Activated B cell treated with CpG ODN at 0.5 μM for 24 hours (primary cell): ENCODE measurements around the gene PHETA2. TPM values are rescaled to one million over a fixed set of nuclear protein-coding genes. Genes with fewer than 3 reads are reported as not detected.

Source experiments
- ATAC-seq: fragments of 200-7000 bp; cut with Tn5 transposase; one replicate; pipeline ENCODE4 v1.10.0; 2021; ENCODE audit warnings: low read depth, mild to moderate bottlenecking, moderate library complexity
- CTCF ChIA-PET: fragments of 350-600 bp; sonication (Branson Sonifier 250); formaldehyde crosslinking; loops from one replicate; lab custom pipeline; 2021; ENCODE audit warnings: antibody characterized with exemption; lab: Charles Lee
- POLR2A ChIA-PET: fragments of 350-600 bp; sonication (Branson Sonifier 250); formaldehyde crosslinking; loops from one replicate; lab custom pipeline; 2021; ENCODE audit warnings: antibody characterized with exemption; lab: Charles Lee
- DNase-seq: peaks from one replicate; pipeline ENCODE4 v3.0.0; 2022
- H3K27ac Mint-ChIP-seq: one replicate; pipeline ENCODE4 v1.8.0; 2020; ENCODE audit warnings: mixed read lengths
- H3K27me3 Mint-ChIP-seq: one replicate; pipeline ENCODE4 v1.8.0; 2021; ENCODE audit warnings: mixed read lengths
- H3K36me3 Mint-ChIP-seq: one replicate; pipeline ENCODE4 v1.8.0; 2021; ENCODE audit warnings: low read depth, mixed read lengths
- H3K4me1 Mint-ChIP-seq: one replicate; pipeline ENCODE4 v1.8.0; 2021; ENCODE audit warnings: mixed read lengths
- H3K4me3 Mint-ChIP-seq: one replicate; pipeline ENCODE4 v1.8.0; 2020; ENCODE audit warnings: mild to moderate bottlenecking, mixed read lengths
- H3K9me3 Mint-ChIP-seq: one replicate; pipeline ENCODE4 v1.8.0; 2020; ENCODE audit warnings: mixed read lengths
- intact Hi-C: fragments of 100-400 bp; cut with micrococcal nuclease; formaldehyde crosslinking; loops from one replicate; pipeline ENCODE4 v1.15.1; 2024
- total RNA-seq: library from RNA; stranded (reverse); gene quantifications from 2 replicates; pipeline ENCODE4 v1.2.3, GENCODE V29; 2022
- TF ChIP-seq, protein P1 (sequence below): fragments of 200-600 bp; IDR thresholded peaks from one replicate; pipeline ENCODE4 v1.8.0; 2022; ENCODE audit warnings: antibody characterized with exemption, mild to moderate bottlenecking

PHETA2 gene
- total RNA-seq, 1 donor from 2014 or later = 2.7 TPM

DNA sequence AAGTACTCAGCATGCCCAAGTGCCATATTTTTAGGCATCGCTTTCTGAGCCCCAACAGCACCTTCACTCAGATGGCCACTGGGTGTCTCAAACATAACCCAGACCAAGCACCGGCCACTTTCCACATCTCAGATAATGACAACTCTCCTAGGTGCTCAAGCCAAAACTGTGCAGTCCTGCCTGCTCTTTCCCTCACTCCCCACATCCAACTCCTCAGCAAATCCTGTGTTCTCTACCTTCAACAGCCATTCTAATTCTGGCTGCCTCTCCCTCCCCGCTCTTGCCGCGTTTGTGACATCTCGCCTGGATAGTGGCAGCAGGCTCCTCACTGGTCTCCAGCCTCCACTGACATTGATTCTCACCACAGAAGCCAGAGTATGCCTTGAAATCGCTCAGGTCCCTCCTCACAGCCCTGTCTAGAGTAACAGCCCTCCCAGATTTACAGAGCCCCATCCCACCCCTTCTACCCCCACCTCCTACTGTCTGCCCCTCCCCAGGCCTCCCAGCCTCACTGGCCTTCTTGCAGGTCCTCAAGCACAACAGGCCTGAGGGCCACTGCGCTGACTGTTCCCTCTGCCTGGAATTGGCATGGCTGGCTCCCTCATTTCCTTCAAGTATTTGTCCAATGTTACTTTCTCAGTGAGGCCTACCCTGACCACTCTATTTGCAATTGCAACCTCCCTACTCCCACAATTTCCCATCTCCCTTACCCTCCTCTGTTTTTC is 1.3 kb upstream of the PHETA2 start:
- Mint-ChIP-seq H3K4me3 (peak overlapping the region; percentile 75), H3K4me1 (peaks cover 32% of the 10 kb centered on the region), H3K36me3 (peaks cover 5% of the 10 kb centered on the region), H3K27me3 (no peaks in the 10 kb centered on the region), H3K9me3 (no peaks in the 10 kb centered on the region), H3K27ac (peak overlapping the region; percentile 18)
- POLR2A ChIA-PET = interaction anchor here (0.5 kb wide), 1 partner anchor 784 kb away, joined by 3 read pairs; no protein-coding TSS in a partner anchor
- DNase-seq (no peak), ATAC-seq (no peak)
- intact Hi-C loops = loop anchor here (5.0 kb wide), 1 partner anchor 385 kb away; the partner anchor contains the start of gene SNU13
- CTCF ChIA-PET = no interaction called here
- TF ChIP-seq, protein P1, sequence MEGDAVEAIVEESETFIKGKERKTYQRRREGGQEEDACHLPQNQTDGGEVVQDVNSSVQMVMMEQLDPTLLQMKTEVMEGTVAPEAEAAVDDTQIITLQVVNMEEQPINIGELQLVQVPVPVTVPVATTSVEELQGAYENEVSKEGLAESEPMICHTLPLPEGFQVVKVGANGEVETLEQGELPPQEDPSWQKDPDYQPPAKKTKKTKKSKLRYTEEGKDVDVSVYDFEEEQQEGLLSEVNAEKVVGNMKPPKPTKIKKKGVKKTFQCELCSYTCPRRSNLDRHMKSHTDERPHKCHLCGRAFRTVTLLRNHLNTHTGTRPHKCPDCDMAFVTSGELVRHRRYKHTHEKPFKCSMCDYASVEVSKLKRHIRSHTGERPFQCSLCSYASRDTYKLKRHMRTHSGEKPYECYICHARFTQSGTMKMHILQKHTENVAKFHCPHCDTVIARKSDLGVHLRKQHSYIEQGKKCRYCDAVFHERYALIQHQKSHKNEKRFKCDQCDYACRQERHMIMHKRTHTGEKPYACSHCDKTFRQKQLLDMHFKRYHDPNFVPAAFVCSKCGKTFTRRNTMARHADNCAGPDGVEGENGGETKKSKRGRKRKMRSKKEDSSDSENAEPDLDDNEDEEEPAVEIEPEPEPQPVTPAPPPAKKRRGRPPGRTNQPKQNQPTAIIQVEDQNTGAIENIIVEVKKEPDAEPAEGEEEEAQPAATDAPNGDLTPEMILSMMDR = no peak

DNA sequence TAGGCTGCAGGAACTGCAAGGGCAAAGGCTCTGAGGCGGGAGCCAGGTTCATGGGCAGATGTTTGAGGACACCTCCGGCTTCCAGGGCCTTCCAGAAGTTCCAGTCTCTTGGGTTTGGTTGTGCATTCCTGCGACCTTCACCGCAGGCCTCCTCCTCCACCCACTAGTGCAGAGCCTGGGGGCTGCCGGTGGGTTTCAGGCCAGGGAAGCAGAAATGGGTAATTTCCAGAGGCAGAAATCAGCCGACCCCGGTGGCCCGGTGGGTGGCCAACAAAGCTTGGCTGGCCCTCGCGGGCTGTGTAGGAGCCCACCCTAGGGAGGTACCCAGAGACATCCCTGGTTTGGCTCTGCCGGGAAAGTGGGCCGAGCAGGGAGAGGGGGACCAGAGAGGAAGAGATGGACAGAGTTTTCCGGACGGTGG is 417 bp upstream of the PHETA2 start:
- peaks cover 32% of the 10 kb centered on the region for H3K4me1 Mint-ChIP-seq
- intact Hi-C loops = loop anchor here (5.0 kb wide), 1 partner anchor 386 kb away; the partner anchor contains the start of gene SNU13

DNA sequence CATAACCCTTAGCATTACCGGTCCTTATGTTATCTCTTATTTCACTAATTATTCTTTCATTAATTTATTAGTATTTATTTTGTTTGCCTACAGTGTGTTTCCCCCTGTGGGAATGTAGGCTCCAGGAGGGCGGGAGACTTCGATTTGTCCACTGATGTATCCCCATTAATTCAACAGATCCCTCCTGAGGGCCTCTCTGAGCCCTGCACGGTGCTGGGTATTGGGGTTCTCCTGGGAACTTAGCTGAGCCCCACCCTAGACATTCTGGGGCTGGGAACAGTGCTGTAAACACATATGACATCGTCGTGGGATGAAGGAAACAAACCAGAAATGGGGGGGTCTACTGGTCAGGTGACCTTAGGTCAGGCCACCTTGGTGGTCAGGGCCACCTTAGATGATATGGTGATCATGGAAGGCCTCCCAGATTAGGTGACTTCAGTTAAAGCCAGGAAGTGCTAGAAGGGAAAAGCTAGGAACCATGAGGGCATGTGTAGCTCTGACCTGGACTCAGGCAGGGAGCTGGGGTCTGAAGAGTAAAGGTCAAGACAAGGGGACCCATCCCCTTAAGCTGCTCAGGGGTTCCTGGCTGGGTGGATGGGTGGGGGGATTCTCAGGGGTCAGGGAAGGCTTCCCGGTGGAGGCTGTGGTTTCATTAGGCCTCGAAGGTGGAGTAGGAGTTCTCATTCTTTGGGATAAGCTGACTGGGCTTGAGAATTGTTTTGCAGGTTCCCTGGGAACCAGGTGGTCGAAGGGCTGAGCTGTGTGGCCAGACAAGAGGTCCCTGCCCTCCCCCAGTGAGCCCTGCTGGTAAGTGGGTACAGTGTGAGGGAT is 1.0 kb downstream of the PHETA2 start:
- ChIA-PET CTCF (no interaction called here), POLR2A (interaction anchor here (0.6 to 2.6 kb wide), 7 partner anchors 10 to 514 kb away, joined by 3 to 16 read pairs (median 4); partner anchors contain the start of genes CSDC2, NDUFA6, SEPTIN3 and WBP2NL)
- no peaks in the 10 kb centered on the region for H3K27me3 Mint-ChIP-seq
- peaks cover 5% of the 10 kb centered on the region for H3K36me3 Mint-ChIP-seq
- peak overlapping the region; percentile 35 for H3K27ac Mint-ChIP-seq
- TF ChIP-seq, protein P1 = no peak
- H3K9me3 Mint-ChIP-seq = no peaks in the 10 kb centered on the region
- no peak for ATAC-seq
- H3K4me1 Mint-ChIP-seq = peaks cover 37% of the 10 kb centered on the region
- no peak for DNase-seq
- intact Hi-C loops = loop anchor here (5.0 kb wide), 1 partner anchor 388 kb away; the partner anchor contains the start of gene SNU13
- H3K4me3 Mint-ChIP-seq = peak overlapping the region; percentile 73

More for the DNA sequence above, 417 bp upstream of the PHETA2 start:
- Mint-ChIP-seq H3K4me3 (peak overlapping the region; percentile 75), H3K27ac (peak overlapping the region; percentile 56), H3K9me3 (no peaks in the 10 kb centered on the region), H3K36me3 (peaks cover 2% of the 10 kb centered on the region), H3K27me3 (no peaks in the 10 kb centered on the region)
- CTCF ChIA-PET = no interaction called here
- TF ChIP-seq, protein P1 = no peak
- POLR2A ChIA-PET = interaction anchor here (1.4 kb wide), 1 partner anchor 17 kb away, joined by 8 read pairs; the partner anchor contains the start of gene NDUFA6
- ATAC-seq (no peak), DNase-seq (no peak)

GRCh38 chr22:42076764-42077485 is 2.9 kb downstream of the PHETA2 start:
- DNase-seq (no peak), ATAC-seq (no peak)
- H3K36me3 Mint-ChIP-seq = peaks cover 13% of the 10 kb centered on the region
- peaks cover 35% of the 10 kb centered on the region for H3K4me1 Mint-ChIP-seq
- H3K27ac Mint-ChIP-seq = no peak overlapping the region
- intact Hi-C loops = no loop called here
- no peaks in the 10 kb centered on the region for H3K27me3 Mint-ChIP-seq
- no peaks in the 10 kb centered on the region for H3K9me3 Mint-ChIP-seq
- POLR2A ChIA-PET = interaction anchor here (1.1 to 2.6 kb wide), 2 partner anchors 13 to 136 kb away, joined by 4 to 16 read pairs; partner anchors contain the start of gene NDUFA6
- TF ChIP-seq, protein P1 = no peak
- CTCF ChIA-PET = interaction anchor here (1.0 kb wide), 1 partner anchor 110 kb away, joined by 3 read pairs; no protein-coding TSS in a partner anchor
- H3K4me3 Mint-ChIP-seq = no peak overlapping the region
